LNCAP (cell line): ENCODE data around the gene IL17RE.

Source experiments
- CTCF ChIP-seq: fragments of 450-650 bp; IDR thresholded peaks from 2 replicates; pipeline ENCODE4 v1.5.1; 2017; ENCODE audit warnings: mild to moderate bottlenecking

IL17RE gene

GRCh38 chr3:9879830-9880549 is 22.7 kb upstream of the IL17RE start, which contains the start of gene CIDEC:
Gene CIDEC (minus strand): TSS chr3:9880253. CDS start chr3:9878486, 1,767 bp downstream.
- TF ChIP-seq CTCF, result no peak

- TF ChIP-seq CTCF, result no peak
Observed at GRCh38 chr3:9881441-9881840, 21.2 kb upstream of the IL17RE start.

GRCh38 chr3:9883706-9884554 is 18.7 kb upstream of the IL17RE start:
- no peak for TF ChIP-seq CTCF

- TF ChIP-seq CTCF, result no peak
Observed at GRCh38 chr3:9884555-9885165, 18.0 kb upstream of the IL17RE start.

- no peak for TF ChIP-seq CTCF
Observed at GRCh38 chr3:9886328-9886727, 16.3 kb upstream of the IL17RE start.

- TF ChIP-seq CTCF, result no peak
Observed at GRCh38 chr3:9887480-9887879, 15.2 kb upstream of the IL17RE start.

GRCh38 chr3:9888540-9888939 is 14.1 kb upstream of the IL17RE start:
- no peak for TF ChIP-seq CTCF
